ENCODE results near the gene RHOA. TPM values are rescaled to one million over a fixed set of nuclear protein-coding genes. Genes with fewer than 3 reads are reported as not detected.

Gene RHOA
- 549 and 615 TPM in 2 replicates for polyA plus RNA-seq (2011; rRNA removed)
- polyA minus RNA-seq (2011; rRNA and poly(A)+ RNA removed) = 619 and 769 TPM in 2 replicates

DNA sequence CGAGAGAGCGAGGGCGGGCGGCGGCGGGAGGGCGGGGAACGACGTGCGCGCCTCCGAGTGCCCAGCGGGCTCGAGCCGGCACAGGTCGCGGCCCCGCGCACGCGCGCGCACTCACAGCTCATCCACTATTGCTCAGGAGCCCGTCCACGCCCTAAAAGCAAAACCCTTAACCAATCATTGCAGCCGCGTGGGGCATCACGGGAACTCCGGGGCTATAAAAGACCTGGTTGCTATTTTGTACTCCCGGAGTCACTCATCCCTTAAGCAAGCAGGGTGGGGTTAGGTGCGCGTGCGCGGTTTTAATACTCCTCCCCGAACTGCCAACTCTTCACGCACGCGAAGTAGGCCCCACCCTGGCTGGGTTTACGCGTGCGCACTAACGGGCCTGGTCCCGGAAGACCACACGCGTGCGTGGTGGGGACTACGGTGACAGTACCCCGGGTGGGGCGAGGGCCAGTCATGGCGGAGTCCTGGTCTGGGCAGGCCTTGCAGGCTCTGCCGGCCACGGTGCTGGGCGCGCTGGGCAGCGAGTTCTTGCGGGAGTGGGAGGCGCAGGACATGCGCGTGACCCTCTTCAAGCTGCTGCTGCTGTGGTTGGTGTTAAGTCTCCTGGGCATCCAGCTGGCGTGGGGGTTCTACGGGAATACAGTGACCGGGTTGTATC is at the start of gene RHOA, which contains the start of gene TCTA:
Gene RHOA, minus strand, starts transcription at position 9 of the 664 bp plus-strand sequence. CDS start 36,387 bp downstream, outside the sequence.
Gene TCTA, plus strand, starts transcription at position 456 of the 664 bp plus-strand sequence. Its CDS starts 4 bp downstream, at position 460.
- peak within 1 kb of the TSS; percentile 81 for H3K4me3 ChIP-seq (ENCODE audit: low read depth, low read length)
- TF ChIP-seq, protein P1, sequence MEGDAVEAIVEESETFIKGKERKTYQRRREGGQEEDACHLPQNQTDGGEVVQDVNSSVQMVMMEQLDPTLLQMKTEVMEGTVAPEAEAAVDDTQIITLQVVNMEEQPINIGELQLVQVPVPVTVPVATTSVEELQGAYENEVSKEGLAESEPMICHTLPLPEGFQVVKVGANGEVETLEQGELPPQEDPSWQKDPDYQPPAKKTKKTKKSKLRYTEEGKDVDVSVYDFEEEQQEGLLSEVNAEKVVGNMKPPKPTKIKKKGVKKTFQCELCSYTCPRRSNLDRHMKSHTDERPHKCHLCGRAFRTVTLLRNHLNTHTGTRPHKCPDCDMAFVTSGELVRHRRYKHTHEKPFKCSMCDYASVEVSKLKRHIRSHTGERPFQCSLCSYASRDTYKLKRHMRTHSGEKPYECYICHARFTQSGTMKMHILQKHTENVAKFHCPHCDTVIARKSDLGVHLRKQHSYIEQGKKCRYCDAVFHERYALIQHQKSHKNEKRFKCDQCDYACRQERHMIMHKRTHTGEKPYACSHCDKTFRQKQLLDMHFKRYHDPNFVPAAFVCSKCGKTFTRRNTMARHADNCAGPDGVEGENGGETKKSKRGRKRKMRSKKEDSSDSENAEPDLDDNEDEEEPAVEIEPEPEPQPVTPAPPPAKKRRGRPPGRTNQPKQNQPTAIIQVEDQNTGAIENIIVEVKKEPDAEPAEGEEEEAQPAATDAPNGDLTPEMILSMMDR (IDR thresholded peaks at IDR 0.05; ENCODE audit: insufficient read depth, low read depth, low read length) = no peak
- H3K36me3 ChIP-seq (ENCODE audit: control insufficient read depth, insufficient read depth, low read length) = peaks cover 9% of the 10 kb centered on the region
- no peaks in the 10 kb centered on the region for H3K27me3 ChIP-seq (ENCODE audit: control insufficient read depth, insufficient read depth, low read length)
- peak; percentile 100 for DNase-seq (ENCODE audit: low read depth)
- ChIA-PET CTCF (interaction anchor here (0.9 to 1.4 kb wide), 2 partner anchors 24 to 72 kb away, joined by 3 to 5 read pairs; partner anchors contain the start of gene USP4), POLR2A (interaction anchor here (0.6 to 0.8 kb wide), 4 partner anchors 16 to 306 kb away, joined by 3 to 6 read pairs (median 4); partner anchors contain the start of gene NICN1)

DNA sequence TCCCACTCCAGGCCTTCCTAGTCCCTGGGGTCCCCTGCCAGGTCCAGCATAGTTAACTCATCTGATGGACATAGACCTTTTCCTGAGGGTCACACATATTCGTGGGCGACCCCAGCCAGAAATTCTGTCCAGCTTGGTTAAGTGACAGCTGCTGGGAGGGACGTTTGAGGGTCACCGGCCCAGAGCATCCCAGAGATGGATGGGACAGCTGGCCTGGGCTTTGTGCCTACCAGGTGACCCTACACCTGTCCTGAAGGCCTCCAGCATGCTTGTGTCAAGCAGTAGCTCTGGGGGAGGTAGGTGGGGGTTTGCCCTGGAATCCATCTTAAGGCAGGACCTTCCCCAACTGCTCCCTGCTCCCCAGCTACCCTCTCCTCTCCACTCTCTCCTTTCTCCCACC is 49.2 kb upstream of the RHOA start:
- H3K36me3 ChIP-seq (ENCODE audit: control insufficient read depth, insufficient read depth, low read length) = no peaks in the 10 kb centered on the region
- TF ChIP-seq, protein P1 (IDR thresholded peaks at IDR 0.05; ENCODE audit: insufficient read depth, low read depth, low read length) = no peak
- DNase-seq (ENCODE audit: low read depth) = no peak
- ChIA-PET CTCF (interaction anchor here (1.0 to 2.0 kb wide), 5 partner anchors 8 to 290 kb away, joined by 4 to 13 read pairs (median 6); partner anchors contain the start of genes DAG1 and KLHDC8B), POLR2A (no interaction called here)
- no peaks in the 10 kb centered on the region for H3K27me3 ChIP-seq (ENCODE audit: control insufficient read depth, insufficient read depth, low read length)
- H3K4me3 ChIP-seq (ENCODE audit: low read depth, low read length) = no peak overlapping the region

DNA sequence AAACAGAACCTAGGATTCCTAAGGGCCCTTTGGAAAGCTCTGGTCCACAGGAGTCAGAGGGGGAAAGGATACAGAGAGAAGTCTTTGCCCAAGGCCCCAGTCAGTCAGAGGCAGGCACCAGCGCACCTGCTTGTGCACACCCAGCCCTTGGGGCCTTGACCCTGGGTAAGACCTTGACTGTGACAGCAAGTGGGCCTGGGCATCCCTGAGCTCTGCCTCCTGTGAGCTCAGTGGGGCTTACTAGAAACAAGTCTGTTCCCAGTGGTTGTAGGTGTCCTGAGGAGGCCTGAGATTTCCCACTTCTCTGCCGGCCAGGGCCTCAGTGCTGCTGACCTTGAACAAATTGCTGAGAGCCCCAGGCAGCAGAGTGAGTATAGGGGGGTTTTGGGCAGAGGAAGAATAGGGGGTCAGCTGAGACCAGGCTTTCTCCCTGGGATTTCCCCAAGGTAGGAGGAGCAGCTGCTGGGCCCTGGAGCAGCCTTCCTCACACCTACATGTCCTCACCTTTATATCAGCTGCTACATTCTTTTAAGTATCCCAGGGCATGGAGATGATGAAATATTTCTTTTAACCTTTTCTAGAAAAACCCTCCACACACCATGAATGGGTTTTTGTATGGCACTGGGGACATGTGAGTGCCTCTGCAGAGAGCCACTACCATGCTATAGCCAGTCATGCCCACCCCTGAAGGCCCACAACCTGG is 48.6 kb upstream of the RHOA start:
- no peaks in the 10 kb centered on the region for H3K36me3 ChIP-seq (ENCODE audit: control insufficient read depth, insufficient read depth, low read length)
- H3K27me3 ChIP-seq (ENCODE audit: control insufficient read depth, insufficient read depth, low read length) = no peaks in the 10 kb centered on the region
- ChIA-PET POLR2A (no interaction called here), CTCF (interaction anchor here (0.8 to 2.0 kb wide), 6 partner anchors 9 to 289 kb away, joined by 3 to 13 read pairs (median 5); partner anchors contain the start of genes DAG1 and KLHDC8B)
- DNase-seq (ENCODE audit: low read depth) = no peak
- TF ChIP-seq, protein P1 (IDR thresholded peaks at IDR 0.05; ENCODE audit: insufficient read depth, low read depth, low read length) = no peak
- no peak overlapping the region for H3K4me3 ChIP-seq (ENCODE audit: low read depth, low read length)

DNA sequence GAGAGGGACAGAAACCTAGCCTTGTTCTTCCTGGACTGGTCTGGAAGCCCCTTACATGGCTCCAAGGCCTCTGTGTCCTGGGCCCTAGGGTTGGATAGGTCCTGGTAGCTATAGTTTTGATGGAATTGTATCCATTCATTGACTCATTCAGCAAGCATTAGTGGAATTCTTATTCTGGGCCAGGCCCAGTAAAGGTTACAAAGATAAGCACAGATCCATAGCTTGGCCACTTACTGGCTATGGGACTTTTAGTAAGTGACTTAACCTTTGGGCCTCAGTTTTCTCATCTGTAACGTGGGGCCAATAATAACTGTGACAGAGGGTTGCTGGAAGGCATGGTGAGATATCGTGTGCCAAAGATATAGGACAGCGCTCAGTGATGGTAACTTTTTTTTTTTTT is 44.7 kb upstream of the RHOA start:
- Histone ChIP-seq H3K4me3 (ENCODE audit: low read depth, low read length) (no peak overlapping the region), H3K36me3 (ENCODE audit: control insufficient read depth, insufficient read depth, low read length) (no peaks in the 10 kb centered on the region), H3K27me3 (ENCODE audit: control insufficient read depth, insufficient read depth, low read length) (no peaks in the 10 kb centered on the region)
- ChIA-PET POLR2A (no interaction called here), CTCF (interaction anchor here (0.9 to 1.2 kb wide), 2 partner anchors 7 to 13 kb away, joined by 3 to 5 read pairs; no protein-coding TSS in a partner anchor)
- no peak for DNase-seq (ENCODE audit: low read depth)
- TF ChIP-seq, protein P1 (IDR thresholded peaks at IDR 0.05; ENCODE audit: insufficient read depth, low read depth, low read length) = no peak
